ENCODE measurements around the gene CPD.

Gene CPD

GRCh38 chr17:30345527-30346075 lies 33.1 kb upstream of the CPD start:
- no peak overlapping the region for H2AFZ ChIP-seq (ENCODE audit: low read depth, low read length, severe bottlenecking)
- H3K9ac ChIP-seq (ENCODE audit: low read length): no peak overlapping the region
- no peaks in the 10 kb centered on the region for H3F3A ChIP-seq (ENCODE audit: insufficient read depth)
- no peak overlapping the region for H3K4me3 ChIP-seq (ENCODE audit: insufficient read depth, low read length, poor library complexity, severe bottlenecking)
- no peaks in the 10 kb centered on the region for H4K20me1 ChIP-seq (ENCODE audit: low read depth, low read length)
- no peaks in the 10 kb centered on the region for H3K9me2 ChIP-seq (replicated peaks; ENCODE audit: insufficient read depth, low read length)
- TF ChIP-seq CTCF (IDR thresholded peaks at IDR 0.05; ENCODE audit: insufficient read depth, low read length, poor library complexity, severe bottlenecking) (no peak), EZH2phosphoT487 (conservative IDR thresholded peaks at IDR 0.05; ENCODE audit: low read length) (no peak)
- no peaks in the 10 kb centered on the region for H3K79me2 ChIP-seq (ENCODE audit: insufficient read depth, low read length)
- no peak overlapping the region for H3K4me2 ChIP-seq (ENCODE audit: low read depth, low read length, poor library complexity, severe bottlenecking)
- H3K36me3 ChIP-seq (ENCODE audit: low read length): no peaks in the 10 kb centered on the region
- no peak overlapping the region for H3K27ac ChIP-seq (ENCODE audit: low read depth, low read length)
- H3K27me3 ChIP-seq (ENCODE audit: low read length): no peaks in the 10 kb centered on the region
- H3K9me3 ChIP-seq (ENCODE audit: insufficient read depth, low read length): no peaks in the 10 kb centered on the region

- Histone ChIP-seq H3K4me2 (ENCODE audit: low read depth, low read length, poor library complexity, severe bottlenecking) (no peak overlapping the region), H3K9me2 (replicated peaks; ENCODE audit: insufficient read depth, low read length) (no peaks in the 10 kb centered on the region), H3K79me2 (ENCODE audit: insufficient read depth, low read length) (no peaks in the 10 kb centered on the region), H3K27ac (ENCODE audit: low read depth, low read length) (no peak overlapping the region), H3K36me3 (ENCODE audit: low read length) (no peaks in the 10 kb centered on the region), H2AFZ (ENCODE audit: low read depth, low read length, severe bottlenecking) (no peak overlapping the region), H3F3A (ENCODE audit: insufficient read depth) (no peaks in the 10 kb centered on the region), H3K9me3 (ENCODE audit: insufficient read depth, low read length) (no peaks in the 10 kb centered on the region), H3K9ac (ENCODE audit: low read length) (no peak overlapping the region), H3K4me3 (ENCODE audit: insufficient read depth, low read length, poor library complexity, severe bottlenecking) (no peak overlapping the region), H4K20me1 (ENCODE audit: low read depth, low read length) (no peaks in the 10 kb centered on the region), H3K27me3 (ENCODE audit: low read length) (no peaks in the 10 kb centered on the region)
- TF ChIP-seq CTCF (IDR thresholded peaks at IDR 0.05; ENCODE audit: insufficient read depth, low read length, poor library complexity, severe bottlenecking) (no peak), EZH2phosphoT487 (conservative IDR thresholded peaks at IDR 0.05; ENCODE audit: low read length) (no peak)
These were observed 32.4 kb upstream of the CPD start for GRCh38 chr17:30346221-30346795.

- Histone ChIP-seq H3K9me3 (ENCODE audit: insufficient read depth, low read length) (no peaks in the 10 kb centered on the region), H2AFZ (ENCODE audit: low read depth, low read length, severe bottlenecking) (no peak overlapping the region), H3K4me3 (ENCODE audit: insufficient read depth, low read length, poor library complexity, severe bottlenecking) (no peak overlapping the region), H3K27me3 (ENCODE audit: low read length) (no peaks in the 10 kb centered on the region), H3K4me2 (ENCODE audit: low read depth, low read length, poor library complexity, severe bottlenecking) (no peak overlapping the region), H3K9me2 (replicated peaks; ENCODE audit: insufficient read depth, low read length) (no peaks in the 10 kb centered on the region), H4K20me1 (ENCODE audit: low read depth, low read length) (no peaks in the 10 kb centered on the region), H3K36me3 (ENCODE audit: low read length) (no peaks in the 10 kb centered on the region), H3K27ac (ENCODE audit: low read depth, low read length) (no peak overlapping the region), H3K9ac (ENCODE audit: low read length) (no peak overlapping the region), H3F3A (ENCODE audit: insufficient read depth) (no peaks in the 10 kb centered on the region), H3K79me2 (ENCODE audit: insufficient read depth, low read length) (no peaks in the 10 kb centered on the region)
- TF ChIP-seq CTCF (IDR thresholded peaks at IDR 0.05; ENCODE audit: insufficient read depth, low read length, poor library complexity, severe bottlenecking): no peak
- no peak for TF ChIP-seq EZH2phosphoT487 (conservative IDR thresholded peaks at IDR 0.05; ENCODE audit: low read length)
These were observed 31.2 kb upstream of the CPD start for GRCh38 chr17:30347488-30347887.
